ENCODE measurements around the gene CNKSR1.

DNA sequence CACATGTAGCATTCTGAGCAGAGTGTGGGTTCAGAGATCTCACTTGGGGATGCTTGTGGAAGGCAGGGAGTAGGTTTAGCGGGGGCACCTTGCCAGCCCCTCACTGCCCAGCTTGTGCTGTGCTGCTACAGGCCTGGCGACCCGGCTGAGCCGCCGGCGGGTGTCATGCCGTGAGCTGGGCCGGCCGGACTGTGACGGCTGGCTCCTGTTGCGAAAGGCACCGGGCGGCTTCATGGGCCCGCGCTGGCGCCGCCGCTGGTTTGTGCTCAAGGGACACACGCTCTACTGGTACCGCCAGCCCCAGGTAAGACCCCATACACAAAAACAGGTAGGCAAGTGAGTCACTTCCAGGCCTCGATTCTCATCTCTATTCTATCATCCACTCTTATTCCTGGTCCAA is 7.6 kb downstream of the CNKSR1 start:
- TF ChIP-seq POLR2A (IDR thresholded peaks at IDR 0.05) = no peak
- TF ChIP-seq, protein P1, sequence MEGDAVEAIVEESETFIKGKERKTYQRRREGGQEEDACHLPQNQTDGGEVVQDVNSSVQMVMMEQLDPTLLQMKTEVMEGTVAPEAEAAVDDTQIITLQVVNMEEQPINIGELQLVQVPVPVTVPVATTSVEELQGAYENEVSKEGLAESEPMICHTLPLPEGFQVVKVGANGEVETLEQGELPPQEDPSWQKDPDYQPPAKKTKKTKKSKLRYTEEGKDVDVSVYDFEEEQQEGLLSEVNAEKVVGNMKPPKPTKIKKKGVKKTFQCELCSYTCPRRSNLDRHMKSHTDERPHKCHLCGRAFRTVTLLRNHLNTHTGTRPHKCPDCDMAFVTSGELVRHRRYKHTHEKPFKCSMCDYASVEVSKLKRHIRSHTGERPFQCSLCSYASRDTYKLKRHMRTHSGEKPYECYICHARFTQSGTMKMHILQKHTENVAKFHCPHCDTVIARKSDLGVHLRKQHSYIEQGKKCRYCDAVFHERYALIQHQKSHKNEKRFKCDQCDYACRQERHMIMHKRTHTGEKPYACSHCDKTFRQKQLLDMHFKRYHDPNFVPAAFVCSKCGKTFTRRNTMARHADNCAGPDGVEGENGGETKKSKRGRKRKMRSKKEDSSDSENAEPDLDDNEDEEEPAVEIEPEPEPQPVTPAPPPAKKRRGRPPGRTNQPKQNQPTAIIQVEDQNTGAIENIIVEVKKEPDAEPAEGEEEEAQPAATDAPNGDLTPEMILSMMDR (IDR thresholded peaks at IDR 0.05) = no peak

Data from uterus (tissue), 2 donors.